Stimulated activated CD4-positive, alpha-beta T cell treated with anti-CD3 and anti-CD28 coated beads, Interleukin-15, amount 100 ng/mL, for 1 hour (primary cell): ENCODE measurements around the gene EPHA5.

Experiments used
- DNase-seq, 2 donors: peaks; one replicate each; pipeline ENCODE4 v3.0.0-alpha.2; 2020; ENCODE audit warnings: low read depth in 1 of 2, low spot score in 1 of 2

Gene EPHA5

DNA sequence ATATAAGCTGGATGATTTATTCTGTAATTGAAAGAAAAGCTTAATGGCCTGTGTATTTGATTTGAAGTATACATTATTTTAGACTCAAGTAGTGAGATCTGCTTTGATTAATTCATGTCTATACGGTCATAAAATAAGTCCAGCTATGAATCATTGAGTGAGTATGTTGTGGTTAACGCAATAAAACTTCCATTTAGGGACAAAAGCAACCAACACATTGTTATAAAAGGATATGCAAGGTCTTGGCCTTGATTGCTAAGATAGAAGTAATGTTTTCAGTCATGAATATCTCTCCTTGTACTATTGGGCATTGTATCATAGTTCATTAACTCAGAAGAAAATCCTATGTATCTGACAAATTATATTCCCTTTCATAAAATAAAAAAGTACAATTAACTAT, 162.1 kb downstream of the EPHA5 start:
- no peak for DNase-seq

- no peak for DNase-seq
These were observed 168.1 kb downstream of the EPHA5 start for GRCh38 chr4:65502131-65502701.

DNA sequence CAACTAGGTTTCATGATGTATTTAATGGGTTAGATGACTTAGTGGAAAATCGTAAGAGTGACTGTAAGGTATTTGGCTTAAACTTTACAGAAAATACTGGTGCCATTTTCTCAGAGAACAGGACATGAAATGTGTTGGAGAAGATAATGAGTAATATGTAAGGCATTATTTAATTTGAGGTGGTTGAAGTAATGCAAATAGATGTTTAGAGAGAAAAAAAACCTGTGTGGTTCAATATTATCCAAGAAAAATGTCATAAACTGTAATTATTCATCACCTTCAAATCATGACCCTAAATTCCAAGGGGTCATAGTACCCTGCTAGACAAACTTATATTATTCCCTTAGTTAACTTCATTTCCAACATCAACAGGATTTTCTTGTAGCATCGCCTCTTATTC, 171.7 kb downstream of the EPHA5 start:
- DNase-seq: no peak

DNA sequence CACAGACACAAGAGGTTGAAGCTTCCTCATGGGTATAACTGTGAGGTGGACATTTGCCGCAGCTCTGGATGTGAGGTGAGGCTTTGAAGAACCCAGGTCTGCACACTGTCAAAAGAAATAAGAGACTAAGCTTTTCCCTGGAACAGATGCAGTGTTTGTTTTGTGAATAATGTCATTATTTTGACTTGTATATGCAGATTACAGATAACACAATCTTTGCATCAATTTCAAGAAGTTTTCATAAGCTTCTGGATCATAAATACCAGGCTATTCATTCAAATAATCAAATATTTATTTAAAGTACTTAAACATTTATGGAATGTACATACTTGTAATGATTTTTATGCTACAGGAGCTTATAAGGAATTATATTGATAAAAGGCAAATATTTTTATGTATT, 174.8 kb downstream of the EPHA5 start:
- no peak for DNase-seq

GRCh38 chr4:65482410-65482809, 187.9 kb downstream of the EPHA5 start:
- DNase-seq: no peak

DNA sequence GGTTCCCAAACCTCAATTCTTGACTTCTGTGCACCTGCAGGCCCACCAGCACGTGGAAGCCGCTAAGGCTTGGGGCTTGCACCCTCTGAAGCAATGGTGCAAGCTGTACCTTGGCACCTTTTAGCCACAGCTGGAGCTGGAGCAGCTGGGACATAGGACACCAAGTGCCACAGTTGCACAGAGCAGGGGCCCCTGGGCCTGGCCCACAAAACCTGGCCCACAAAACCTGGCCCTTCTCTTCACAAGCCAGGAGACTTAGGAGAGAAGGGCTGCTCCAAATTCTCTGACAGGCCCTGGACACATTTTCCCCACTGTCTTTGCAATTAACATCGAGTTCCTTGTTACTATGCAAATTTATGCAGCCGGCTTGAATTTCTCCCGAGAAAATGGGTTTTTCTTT, 197.8 kb downstream of the EPHA5 start:
- no peak for DNase-seq

GRCh38 chr4:65467068-65467680, 203.1 kb downstream of the EPHA5 start:
- DNase-seq: no peak

- no peak for DNase-seq
These were observed 208.5 kb downstream of the EPHA5 start for GRCh38 chr4:65461781-65462180.

- no peak for DNase-seq
These were observed 213.3 kb downstream of the EPHA5 start for GRCh38 chr4:65457011-65457410.

GRCh38 chr4:65456579-65456978, 213.7 kb downstream of the EPHA5 start:
- no peak for DNase-seq

- DNase-seq: no peak
These were observed 216.9 kb downstream of the EPHA5 start for GRCh38 chr4:65453398-65453797.

DNA sequence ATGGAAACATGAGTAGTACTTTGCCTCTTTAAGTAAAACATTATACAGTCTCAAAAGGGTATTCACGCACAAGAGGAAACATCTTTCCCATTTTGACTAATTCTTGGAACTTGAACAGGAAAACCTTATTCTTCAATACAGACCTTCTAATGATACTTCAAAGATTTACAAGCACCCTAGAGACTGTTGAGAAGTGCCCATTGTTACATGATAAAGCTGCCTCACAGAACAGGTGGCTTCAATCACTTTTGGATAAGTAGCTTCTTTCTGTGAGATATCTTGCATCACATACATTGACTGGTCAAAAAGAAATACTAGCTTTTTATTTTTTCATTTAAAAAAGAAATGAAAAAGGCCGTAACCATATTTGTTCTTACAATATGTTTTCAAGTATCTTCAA, 219.4 kb downstream of the EPHA5 start:
- no peak for DNase-seq

DNA sequence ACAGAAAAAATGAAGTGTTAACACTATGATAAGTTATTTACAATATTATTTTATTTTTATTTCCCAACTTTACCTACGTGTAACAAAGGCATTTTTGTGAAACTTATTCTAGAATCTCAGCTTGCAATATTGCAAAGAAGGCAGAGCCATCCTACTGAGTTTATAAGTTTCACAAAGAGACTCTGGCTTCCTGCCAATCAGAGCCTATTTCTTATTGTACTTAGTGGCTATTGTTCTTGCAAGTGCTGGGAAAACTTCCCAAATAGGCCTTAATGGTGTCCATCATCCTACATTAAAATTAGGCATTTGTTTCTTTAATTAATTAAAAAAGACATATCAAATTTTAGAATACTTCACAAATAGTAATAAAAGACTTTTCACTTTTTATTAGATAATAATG, 233.2 kb downstream of the EPHA5 start:
- DNase-seq: no peak

DNA sequence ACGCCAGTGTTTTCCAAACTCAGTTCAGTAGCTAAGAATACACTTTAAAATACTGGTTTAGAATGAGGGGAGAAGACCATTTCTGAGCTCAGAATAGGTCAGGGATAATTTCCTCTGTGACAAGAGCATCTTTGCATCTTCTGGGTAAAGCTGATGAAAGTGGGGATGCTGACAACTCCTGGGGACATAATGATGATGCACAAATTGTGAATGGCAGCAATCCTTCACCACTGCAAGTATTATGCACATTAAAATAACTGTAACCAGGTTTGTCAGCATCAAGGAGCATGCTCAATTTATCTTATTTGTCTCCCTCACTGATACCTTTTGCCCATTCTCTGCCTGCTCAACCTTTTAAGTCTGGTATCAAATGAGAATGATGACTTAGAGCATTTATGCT, 248.2 kb downstream of the EPHA5 start:
- no peak for DNase-seq

DNA sequence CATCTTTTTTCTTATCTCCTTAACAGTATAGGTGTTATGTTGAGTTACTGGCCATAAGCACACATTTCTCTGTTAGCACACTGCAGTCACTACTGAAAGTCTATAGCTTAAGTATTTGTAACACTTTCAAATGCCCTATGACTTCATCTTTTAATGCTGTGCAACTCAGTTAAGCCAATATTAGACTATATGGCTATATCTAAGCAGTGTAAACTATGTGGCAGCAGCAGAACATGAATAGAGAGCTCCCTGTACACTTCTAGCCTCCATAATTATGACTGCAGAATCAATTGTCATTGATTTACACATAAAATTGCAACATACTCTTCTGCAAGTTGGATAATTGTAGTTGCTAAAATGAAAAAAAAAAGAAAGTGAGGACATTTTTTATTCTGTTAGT, 250.3 kb downstream of the EPHA5 start:
- DNase-seq: no peak

DNA sequence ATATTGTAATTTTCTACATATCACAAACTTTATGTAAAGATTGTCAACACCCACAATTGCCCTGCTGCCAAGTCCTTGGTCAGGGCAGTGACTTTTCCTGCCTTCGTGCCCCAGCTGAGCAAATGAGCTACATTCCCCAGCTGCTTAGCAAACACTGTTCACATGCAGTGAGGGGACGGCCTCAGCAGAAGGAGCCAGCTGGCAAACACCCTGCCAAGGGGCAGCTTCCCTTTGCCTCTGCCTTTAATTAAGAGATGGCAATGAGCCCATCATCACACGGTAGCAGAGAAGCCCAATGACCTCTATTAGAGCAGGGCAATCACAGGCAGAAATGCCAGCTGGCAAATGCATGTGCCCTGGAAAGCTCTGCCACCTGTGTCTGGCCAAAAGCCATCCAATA, 253.4 kb downstream of the EPHA5 start:
- DNase-seq: no peak

DNA sequence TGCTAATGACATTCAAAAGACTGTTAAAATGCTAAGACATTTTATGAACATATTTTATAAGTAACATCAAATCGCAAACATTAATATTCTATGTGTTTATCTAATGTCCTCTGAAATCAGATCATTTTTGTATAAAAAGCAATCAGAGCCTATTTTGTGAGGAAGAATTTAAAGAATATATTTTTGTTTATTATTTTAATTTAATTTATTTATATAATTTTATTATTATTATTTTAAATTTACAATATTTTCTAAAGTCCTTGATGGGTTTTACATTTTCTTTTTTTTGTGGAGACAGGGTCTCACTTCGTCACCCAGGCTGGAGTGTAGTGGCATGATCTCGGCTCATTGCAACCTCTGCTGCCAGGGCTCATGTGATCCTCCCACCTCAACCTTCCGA, 262.8 kb downstream of the EPHA5 start:
- DNase-seq: no peak

GRCh38 chr4:65401083-65401482, 269.2 kb downstream of the EPHA5 start:
- DNase-seq: no peak

DNA sequence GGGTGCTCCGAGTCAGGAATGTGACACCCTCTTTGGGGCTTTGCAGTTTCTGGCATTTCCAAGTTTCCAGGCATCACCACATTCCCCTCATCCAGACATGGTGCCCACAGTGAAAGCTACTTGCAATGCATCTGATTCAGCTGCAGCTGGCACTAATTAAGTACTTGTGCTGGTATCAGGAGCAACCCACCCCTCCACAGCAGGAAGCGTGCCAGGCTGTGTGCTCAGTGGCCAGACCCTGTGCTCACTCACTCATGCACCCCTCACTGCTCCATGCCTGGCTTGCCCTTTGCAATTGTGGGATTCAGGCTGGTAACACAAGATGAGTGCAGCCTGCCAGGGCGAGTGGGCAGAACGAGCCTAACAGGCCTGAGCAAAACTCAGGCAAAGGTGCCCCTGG, 271.2 kb downstream of the EPHA5 start:
- DNase-seq: no peak

GRCh38 chr4:65393078-65393477, 277.2 kb downstream of the EPHA5 start:
- DNase-seq: no peak

GRCh38 chr4:65392488-65392887, 277.8 kb downstream of the EPHA5 start:
- no peak for DNase-seq

GRCh38 chr4:65391814-65392213, 278.5 kb downstream of the EPHA5 start:
- no peak for DNase-seq

GRCh38 chr4:65391382-65391781, 278.9 kb downstream of the EPHA5 start:
- no peak for DNase-seq
